Measurements from ENCODE around the gene UBE2N. TPM values are rescaled to one million over a fixed set of nuclear protein-coding genes. Genes with fewer than 3 reads are reported as not detected.
"Not testable (repeated sequence)": the region's sequence is repeated elsewhere in the genome, so short reads cannot be mapped to it uniquely, and the experiment has no call there.

The UBE2N gene
- total and polyA plus RNA-seq, 4 donors: 112 to 234 (median 186) TPM

GRCh38 chr12:93417967-93418480 is 23.7 kb downstream of the UBE2N start:
- DNase-seq (ENCODE audit: low read depth in 4 of 6, low spot score in 6 of 6): no peak
- no peaks in the 10 kb centered on the region for H3K36me3 ChIP-seq (ENCODE audit: control insufficient read depth, insufficient read depth, low read length)
- H3K27me3 ChIP-seq (ENCODE audit: control insufficient read depth, insufficient read depth, low read length): no peaks in the 10 kb centered on the region
- no peak overlapping the region for H3K27ac ChIP-seq (ENCODE audit: low read depth, low read length)
- peaks cover 5% of the 10 kb centered on the region for H3K4me1 ChIP-seq (ENCODE audit: control insufficient read depth, insufficient read depth, low read length)
- no peak overlapping the region for H3K4me3 ChIP-seq (ENCODE audit: low read depth, low read length)
- no peaks in the 10 kb centered on the region for H3K9me3 ChIP-seq (ENCODE audit: control insufficient read depth, insufficient read depth, low read length)
- 100% methylated on average over 2 of the region's 4 CpGs for WGBS (ENCODE audit: insufficient coverage)

DNA sequence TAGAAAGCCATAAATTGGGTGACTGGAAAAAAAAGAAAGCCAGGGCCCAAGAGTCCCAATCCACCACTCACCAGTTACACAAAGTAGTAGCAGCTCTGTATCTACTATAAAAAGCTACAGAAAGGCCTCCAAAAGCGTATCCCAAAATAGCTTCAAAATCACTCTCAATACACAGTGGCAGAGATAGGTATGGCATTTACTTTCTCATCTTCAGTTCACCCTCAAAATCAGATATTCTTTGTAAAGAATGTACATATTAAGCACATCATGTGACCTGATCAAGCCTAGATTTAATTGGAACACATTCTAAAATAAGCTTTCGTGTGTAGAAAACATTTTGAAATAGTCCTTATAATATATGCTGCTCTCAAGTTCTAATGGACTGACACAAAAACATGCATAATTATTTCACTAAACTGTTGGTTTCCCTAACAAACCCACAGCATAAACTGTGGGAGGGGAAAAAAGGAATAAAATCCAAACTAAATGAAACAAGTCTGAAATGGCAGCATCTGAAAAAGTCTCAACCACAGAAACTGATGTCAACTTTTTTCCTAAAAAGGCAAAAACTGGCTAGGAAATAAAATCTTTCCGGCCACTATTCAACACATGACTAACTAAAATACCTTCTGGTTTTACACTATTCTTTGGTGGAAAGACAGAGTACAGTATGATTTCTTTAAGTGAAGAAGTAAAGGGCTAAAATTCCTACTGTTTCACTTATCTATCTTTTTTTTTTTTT is 25.9 kb downstream of the UBE2N start:
- Histone ChIP-seq H3K27ac (ENCODE audit: low read depth, low read length) (no peak overlapping the region), H3K27me3 (ENCODE audit: control insufficient read depth, insufficient read depth, low read length) (no peaks in the 10 kb centered on the region), H3K4me3 (ENCODE audit: low read depth, low read length) (no peak overlapping the region), H3K4me1 (ENCODE audit: control insufficient read depth, insufficient read depth, low read length) (peaks cover 5% of the 10 kb centered on the region), H3K36me3 (ENCODE audit: control insufficient read depth, insufficient read depth, low read length) (no peaks in the 10 kb centered on the region), H3K9me3 (ENCODE audit: control insufficient read depth, insufficient read depth, low read length) (no peaks in the 10 kb centered on the region)
- WGBS (ENCODE audit: insufficient coverage): no CpG with 5 or more reads among the region's 3 CpGs
- DNase-seq (ENCODE audit: low read depth in 4 of 6, low spot score in 6 of 6): no peak

DNA sequence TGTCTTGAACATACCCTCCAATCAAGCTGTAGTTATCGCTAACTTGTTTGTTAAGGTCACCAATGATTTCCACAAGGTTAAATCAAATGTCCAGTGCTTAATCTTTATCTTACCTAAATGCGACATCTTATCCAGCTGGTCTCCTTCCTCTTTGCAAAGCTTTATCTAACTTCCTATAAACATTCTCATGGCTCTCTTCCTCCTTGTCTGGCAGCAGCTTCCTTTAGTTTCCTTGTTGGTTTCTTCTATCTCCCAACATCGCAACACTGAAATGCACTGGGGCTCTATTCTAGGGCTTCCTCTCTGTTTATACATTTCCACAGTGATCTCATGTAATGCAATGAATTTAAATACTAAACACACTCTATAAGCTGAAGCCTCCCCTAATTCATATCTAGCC is 28.7 kb downstream of the UBE2N start:
- Histone ChIP-seq H3K36me3 (ENCODE audit: control insufficient read depth, insufficient read depth, low read length) (no peaks in the 10 kb centered on the region), H3K27ac (ENCODE audit: low read depth, low read length) (no peak overlapping the region), H3K27me3 (ENCODE audit: control insufficient read depth, insufficient read depth, low read length) (no peaks in the 10 kb centered on the region), H3K4me1 (ENCODE audit: control insufficient read depth, insufficient read depth, low read length) (peaks cover 5% of the 10 kb centered on the region), H3K9me3 (ENCODE audit: control insufficient read depth, insufficient read depth, low read length) (no peaks in the 10 kb centered on the region), H3K4me3 (ENCODE audit: low read depth, low read length) (no peak overlapping the region)
- WGBS (ENCODE audit: insufficient coverage): 93% methylated on average over 3 of the region's 3 CpGs
- no peak for DNase-seq (ENCODE audit: low read depth in 4 of 6, low spot score in 6 of 6)

DNA sequence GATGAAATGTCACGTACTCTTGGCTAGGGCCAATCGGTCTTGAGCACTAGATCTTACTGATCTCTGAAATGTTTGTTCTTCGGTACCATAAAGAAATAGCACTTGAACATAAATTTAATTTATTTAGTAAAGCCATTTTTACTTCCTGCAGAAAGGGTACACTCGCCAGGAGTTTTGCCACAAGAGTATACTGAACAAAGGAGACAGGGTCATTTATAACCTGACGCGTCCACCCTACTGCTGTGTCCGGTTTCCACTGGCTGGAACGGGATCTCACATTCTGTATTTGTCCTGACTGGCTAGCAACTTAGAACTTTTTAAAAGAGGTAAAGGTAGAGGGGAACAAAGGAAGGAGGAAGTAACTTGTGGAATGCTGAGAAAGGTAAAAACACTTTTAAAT is 29.4 kb downstream of the UBE2N start:
- H3K4me3 ChIP-seq (ENCODE audit: low read depth, low read length): not testable (repeated sequence)
- 70% methylated on average over 2 of the region's 8 CpGs for WGBS (ENCODE audit: insufficient coverage)

GRCh38 chr12:93411060-93411459 is 30.7 kb downstream of the UBE2N start:
- WGBS (ENCODE audit: insufficient coverage): 81% methylated on average over 3 of the region's 6 CpGs
- not testable (repeated sequence) for H3K9me3 ChIP-seq (ENCODE audit: control insufficient read depth, insufficient read depth, low read length); H3K27me3 ChIP-seq (ENCODE audit: control insufficient read depth, insufficient read depth, low read length); H3K4me1 ChIP-seq (ENCODE audit: control insufficient read depth, insufficient read depth, low read length); H3K36me3 ChIP-seq (ENCODE audit: control insufficient read depth, insufficient read depth, low read length); H3K27ac ChIP-seq (ENCODE audit: low read depth, low read length); DNase-seq (ENCODE audit: low read depth in 4 of 6, low spot score in 6 of 6); H3K4me3 ChIP-seq (ENCODE audit: low read depth, low read length)

More for the DNA sequence above, 29.4 kb downstream of the UBE2N start:
- DNase-seq (ENCODE audit: low read depth in 4 of 6, low spot score in 6 of 6); H3K4me1 ChIP-seq (ENCODE audit: control insufficient read depth, insufficient read depth, low read length); H3K27ac ChIP-seq (ENCODE audit: low read depth, low read length); H3K27me3 ChIP-seq (ENCODE audit: control insufficient read depth, insufficient read depth, low read length); H3K36me3 ChIP-seq (ENCODE audit: control insufficient read depth, insufficient read depth, low read length); H3K9me3 ChIP-seq (ENCODE audit: control insufficient read depth, insufficient read depth, low read length): not testable (repeated sequence)

DNA sequence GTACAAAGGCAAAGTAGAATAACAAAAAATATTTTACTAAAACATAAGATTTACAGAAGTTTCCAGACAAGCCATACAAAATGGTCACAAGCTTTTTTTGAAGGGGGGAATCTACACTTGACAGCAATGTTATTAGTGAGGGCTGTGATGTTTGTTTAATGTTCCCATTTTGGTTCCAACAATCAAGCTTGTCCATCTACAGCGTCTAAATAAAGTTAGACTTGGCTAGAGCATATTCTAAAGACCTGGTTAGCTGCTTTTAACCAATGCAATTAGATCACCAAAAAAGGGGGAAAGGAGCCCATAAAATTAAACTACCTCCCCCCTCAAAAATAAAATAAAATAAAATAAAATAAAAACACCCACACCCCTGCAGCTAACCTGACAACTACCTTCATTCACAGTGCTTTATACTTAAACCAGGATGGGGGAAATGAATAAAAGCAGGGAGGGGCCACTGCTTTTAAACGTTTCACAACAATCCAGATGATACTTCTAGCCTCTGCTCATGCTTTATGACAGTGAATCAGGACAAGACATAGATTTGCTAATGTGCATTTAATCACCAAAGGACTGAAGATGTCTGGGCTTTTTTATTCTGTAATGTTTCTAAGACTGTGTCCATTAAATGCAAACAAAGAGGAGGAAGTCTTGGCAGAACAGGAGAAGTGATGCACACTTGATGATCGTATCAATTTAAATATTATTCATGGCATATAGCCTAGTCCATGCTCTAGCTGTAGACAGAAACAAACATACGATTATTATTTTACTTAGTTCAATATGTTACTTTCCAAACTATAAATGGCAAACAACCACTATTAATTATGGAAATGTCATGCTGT is 32.2 kb downstream of the UBE2N start:
- not testable (repeated sequence) for H3K36me3 ChIP-seq (ENCODE audit: control insufficient read depth, insufficient read depth, low read length); H3K27me3 ChIP-seq (ENCODE audit: control insufficient read depth, insufficient read depth, low read length); H3K9me3 ChIP-seq (ENCODE audit: control insufficient read depth, insufficient read depth, low read length); H3K4me3 ChIP-seq (ENCODE audit: low read depth, low read length); H3K27ac ChIP-seq (ENCODE audit: low read depth, low read length); DNase-seq (ENCODE audit: low read depth in 4 of 6, low spot score in 6 of 6); H3K4me1 ChIP-seq (ENCODE audit: control insufficient read depth, insufficient read depth, low read length)
- WGBS (ENCODE audit: insufficient coverage): no CpG with 5 or more reads among the region's 4 CpGs

GRCh38 chr12:93408813-93409212 is 32.9 kb downstream of the UBE2N start:
- Histone ChIP-seq H3K36me3 (ENCODE audit: control insufficient read depth, insufficient read depth, low read length) (no peaks in the 10 kb centered on the region), H3K4me3 (ENCODE audit: low read depth, low read length) (no peak overlapping the region), H3K27me3 (ENCODE audit: control insufficient read depth, insufficient read depth, low read length) (no peaks in the 10 kb centered on the region), H3K4me1 (ENCODE audit: control insufficient read depth, insufficient read depth, low read length) (no peaks in the 10 kb centered on the region), H3K9me3 (ENCODE audit: control insufficient read depth, insufficient read depth, low read length) (no peaks in the 10 kb centered on the region), H3K27ac (ENCODE audit: low read depth, low read length) (no peak overlapping the region)
- DNase-seq (ENCODE audit: low read depth in 4 of 6, low spot score in 6 of 6): no peak

GRCh38 chr12:93407963-93408283 is 33.8 kb downstream of the UBE2N start:
- DNase-seq (ENCODE audit: low read depth in 4 of 6, low spot score in 6 of 6): no peak
- H3K27ac ChIP-seq (ENCODE audit: low read depth, low read length): no peak overlapping the region
- no CpG with 5 or more reads among the region's 2 CpGs for WGBS (ENCODE audit: insufficient coverage)
- no peaks in the 10 kb centered on the region for H3K4me1 ChIP-seq (ENCODE audit: control insufficient read depth, insufficient read depth, low read length)
- H3K4me3 ChIP-seq (ENCODE audit: low read depth, low read length): no peak overlapping the region
- no peaks in the 10 kb centered on the region for H3K36me3 ChIP-seq (ENCODE audit: control insufficient read depth, insufficient read depth, low read length)
- no peaks in the 10 kb centered on the region for H3K9me3 ChIP-seq (ENCODE audit: control insufficient read depth, insufficient read depth, low read length)
- H3K27me3 ChIP-seq (ENCODE audit: control insufficient read depth, insufficient read depth, low read length): no peaks in the 10 kb centered on the region

DNA sequence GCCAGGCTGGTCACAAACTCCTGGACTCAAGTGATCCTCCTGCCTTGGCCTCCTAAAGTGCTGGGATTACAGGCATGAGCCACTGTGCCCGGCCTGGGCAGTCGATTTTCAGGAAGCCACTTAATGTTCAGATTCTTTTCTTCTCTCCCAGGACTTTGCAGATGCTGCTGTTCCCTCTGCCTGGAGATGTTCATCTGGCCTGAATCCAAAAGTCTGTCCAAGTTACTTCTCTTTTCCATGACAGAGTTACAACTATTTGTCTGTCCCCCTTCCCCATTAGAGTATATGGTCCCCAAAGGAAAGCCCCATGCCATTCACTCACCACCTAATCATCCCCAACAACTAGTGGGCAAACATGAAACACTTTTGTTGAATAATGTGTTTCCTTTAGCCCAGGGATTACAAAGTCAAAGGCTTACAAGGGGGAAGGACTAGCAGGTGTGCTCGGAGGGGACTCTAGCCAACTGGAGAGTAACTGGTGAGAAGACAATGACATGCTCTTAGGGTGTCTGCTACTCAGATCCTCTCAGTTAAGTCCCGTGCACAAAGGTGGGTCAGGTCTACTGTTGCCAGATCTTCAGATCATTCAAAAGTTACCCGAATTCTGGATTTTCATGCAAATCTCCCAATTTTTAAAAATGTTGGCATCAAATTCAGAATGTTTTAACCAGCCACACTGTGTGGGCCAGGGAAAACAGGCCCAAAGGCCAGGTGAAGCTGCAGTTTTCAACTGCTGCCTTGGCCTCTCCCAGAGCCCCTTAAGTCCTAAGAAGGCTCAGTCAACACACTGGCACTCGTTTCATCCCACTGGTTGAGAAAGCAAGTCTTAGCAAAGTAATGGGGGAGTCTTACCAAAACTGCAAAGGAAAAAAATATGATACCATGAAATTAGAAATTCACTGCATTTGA is 34.4 kb downstream of the UBE2N start:
- 90% methylated on average over 5 of the region's 6 CpGs for WGBS (ENCODE audit: insufficient coverage)
- H3K36me3 ChIP-seq (ENCODE audit: control insufficient read depth, insufficient read depth, low read length): no peaks in the 10 kb centered on the region
- H3K4me1 ChIP-seq (ENCODE audit: control insufficient read depth, insufficient read depth, low read length): no peaks in the 10 kb centered on the region
- no peaks in the 10 kb centered on the region for H3K27me3 ChIP-seq (ENCODE audit: control insufficient read depth, insufficient read depth, low read length)
- H3K9me3 ChIP-seq (ENCODE audit: control insufficient read depth, insufficient read depth, low read length): no peaks in the 10 kb centered on the region
- no peak overlapping the region for H3K4me3 ChIP-seq (ENCODE audit: low read depth, low read length)
- no peak overlapping the region for H3K27ac ChIP-seq (ENCODE audit: low read depth, low read length)
- no peak for DNase-seq (ENCODE audit: low read depth in 4 of 6, low spot score in 6 of 6)
